ENCODE results near the gene GVQW3.

GVQW3 gene

DNA sequence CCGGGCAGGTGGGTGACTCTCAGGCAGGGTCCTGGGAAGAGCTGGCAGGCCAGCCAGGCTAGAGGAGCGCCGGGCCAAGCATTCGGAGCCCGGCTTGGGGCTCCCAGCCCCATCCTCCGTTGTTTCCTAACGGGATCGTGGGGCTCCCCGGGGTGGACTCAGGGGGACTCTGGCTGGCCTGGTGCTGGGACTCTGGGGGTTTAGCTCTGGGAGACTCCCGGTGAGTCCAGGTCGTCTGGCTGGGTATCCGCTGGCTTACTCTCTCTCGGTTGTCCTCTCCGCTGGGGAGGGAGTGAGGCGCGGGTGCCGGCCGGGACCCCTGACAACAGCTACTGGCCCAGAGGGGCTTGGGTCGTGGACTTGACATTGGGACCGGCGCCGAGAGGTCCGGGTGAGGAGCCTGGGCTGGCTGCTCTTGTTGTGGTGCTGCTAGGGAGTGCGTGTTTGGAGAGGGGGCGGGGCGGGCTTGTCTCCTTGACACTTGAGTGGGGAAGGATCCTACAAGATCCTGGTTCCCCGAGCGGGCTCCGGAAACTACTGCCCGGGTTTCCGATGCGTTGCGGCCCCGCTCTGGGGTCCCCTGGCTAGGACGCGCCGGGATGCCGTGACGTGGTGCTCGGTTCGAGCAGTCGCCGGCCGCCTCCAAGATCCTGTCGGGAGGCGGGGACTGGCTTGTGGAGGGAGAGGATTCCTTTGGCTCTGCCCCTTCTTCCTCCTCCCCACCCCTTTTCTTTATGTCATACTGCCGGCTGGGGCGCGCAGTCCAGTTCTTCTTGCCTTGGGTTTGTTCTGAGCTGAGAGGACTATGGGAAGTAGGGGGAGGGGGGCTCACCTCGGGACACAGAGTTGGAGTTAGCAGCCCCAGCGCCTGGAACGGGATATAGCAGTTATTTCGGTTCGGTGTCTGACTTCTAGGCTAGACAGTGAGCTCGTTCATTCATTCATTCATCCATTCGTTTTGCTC is 64.3 kb downstream of the GVQW3 start:
- DNase-seq (ENCODE audit: low read depth): peak; percentile 10

DNA sequence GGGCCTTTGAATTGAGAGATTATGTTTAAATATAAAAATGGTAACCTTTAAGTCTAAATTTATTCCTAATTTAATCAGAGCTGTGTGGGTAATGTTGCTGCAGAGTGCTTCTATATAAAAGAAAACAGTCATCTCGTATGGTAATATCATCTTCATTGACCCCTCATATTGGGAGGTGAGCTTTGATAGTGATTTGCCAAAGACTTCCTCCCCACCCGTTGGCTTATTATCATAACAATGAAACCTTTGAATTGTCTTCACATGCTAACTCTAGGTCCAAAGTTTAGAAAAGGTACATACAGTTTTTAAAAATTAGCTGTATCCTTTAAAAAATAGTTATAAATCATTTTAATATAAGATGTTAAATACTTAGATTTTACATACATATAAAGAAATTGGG is 67.4 kb downstream of the GVQW3 start:
- no peak for DNase-seq (ENCODE audit: low read depth)

DNA sequence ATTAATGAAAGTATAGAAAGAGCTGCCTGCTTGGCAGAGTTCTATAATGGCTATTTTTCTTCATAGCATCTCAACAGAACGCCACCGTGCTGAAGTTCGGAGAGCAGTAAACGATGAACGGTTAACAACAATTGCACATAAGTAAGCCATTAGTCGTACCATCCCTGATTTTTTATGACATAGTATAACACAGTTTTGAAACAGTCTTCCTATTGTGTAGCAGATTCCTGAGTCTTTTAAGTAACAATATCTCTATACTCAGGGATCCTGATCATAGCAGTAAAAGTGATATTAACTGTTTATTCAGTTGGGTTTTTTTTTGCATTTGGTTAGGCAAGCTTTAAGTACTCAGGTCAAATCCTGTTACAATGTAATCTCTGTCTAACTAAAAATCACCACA is 72.1 kb downstream of the GVQW3 start:
- no peak for DNase-seq (ENCODE audit: low read depth)

DNA sequence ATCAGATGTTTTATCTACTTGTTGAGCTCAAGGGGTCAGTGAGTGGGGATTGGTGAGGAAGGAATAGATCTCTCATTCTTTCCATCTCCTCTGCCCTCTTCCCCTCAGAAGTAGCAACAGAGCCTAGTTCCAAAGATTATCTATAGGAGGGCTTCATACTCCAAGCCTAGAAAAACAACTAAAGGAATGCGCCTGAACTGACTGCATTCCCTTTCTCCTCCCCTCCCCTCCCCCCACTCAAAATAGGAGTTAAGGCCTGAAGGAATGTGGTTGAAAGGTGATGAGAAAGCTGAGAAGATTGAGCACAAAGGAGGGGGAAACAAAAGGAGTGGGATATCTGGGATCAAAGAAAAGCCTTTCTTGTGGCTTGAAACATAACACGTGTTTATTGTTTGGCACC is 74.2 kb downstream of the GVQW3 start:
- no peak for DNase-seq (ENCODE audit: low read depth)

DNA sequence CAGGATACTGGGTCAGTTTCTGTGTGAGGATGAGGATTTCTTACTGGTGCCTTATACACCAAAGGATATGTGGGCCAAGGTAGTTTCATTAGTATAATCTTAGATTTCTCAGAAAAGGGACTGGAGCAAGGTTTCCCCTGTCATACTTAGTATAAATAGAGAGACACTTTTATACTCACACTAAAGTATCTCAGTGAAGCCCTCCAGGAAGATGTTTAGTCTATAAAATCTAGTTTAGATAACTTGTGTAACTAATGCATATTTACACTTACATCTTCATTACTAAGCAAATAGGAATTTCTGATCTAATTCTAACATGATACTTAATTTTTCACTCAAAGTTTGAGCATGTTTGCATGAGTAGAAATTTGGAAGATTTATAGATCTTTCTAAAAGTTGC is 74.8 kb downstream of the GVQW3 start:
- no peak for DNase-seq (ENCODE audit: low read depth)

DNA sequence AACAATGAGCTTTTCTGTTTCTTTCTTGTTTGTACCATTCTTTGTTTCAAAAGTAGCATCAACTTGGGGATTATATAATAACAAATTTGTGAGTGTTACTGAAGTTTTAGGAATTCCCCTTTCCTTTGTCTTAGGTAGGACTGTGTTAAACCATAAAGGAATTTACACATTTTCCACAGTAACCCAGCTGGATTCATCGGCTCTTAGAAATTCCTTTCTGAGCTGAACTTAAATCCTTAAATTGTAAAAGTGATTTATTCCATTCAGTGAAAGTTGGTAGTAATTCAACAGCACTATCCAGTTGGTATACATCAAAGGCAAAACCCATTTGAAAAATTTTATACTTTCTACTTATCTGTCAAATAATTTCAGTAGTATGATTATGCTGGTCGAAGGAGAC is 75.4 kb downstream of the GVQW3 start:
- no peak for DNase-seq (ENCODE audit: low read depth)
